Measurements from ENCODE around the gene FOXO3B.
"Not testable (repeated sequence)": the region's sequence is repeated elsewhere in the genome, so short reads cannot be mapped to it uniquely, and the experiment has no call there.

DNA sequence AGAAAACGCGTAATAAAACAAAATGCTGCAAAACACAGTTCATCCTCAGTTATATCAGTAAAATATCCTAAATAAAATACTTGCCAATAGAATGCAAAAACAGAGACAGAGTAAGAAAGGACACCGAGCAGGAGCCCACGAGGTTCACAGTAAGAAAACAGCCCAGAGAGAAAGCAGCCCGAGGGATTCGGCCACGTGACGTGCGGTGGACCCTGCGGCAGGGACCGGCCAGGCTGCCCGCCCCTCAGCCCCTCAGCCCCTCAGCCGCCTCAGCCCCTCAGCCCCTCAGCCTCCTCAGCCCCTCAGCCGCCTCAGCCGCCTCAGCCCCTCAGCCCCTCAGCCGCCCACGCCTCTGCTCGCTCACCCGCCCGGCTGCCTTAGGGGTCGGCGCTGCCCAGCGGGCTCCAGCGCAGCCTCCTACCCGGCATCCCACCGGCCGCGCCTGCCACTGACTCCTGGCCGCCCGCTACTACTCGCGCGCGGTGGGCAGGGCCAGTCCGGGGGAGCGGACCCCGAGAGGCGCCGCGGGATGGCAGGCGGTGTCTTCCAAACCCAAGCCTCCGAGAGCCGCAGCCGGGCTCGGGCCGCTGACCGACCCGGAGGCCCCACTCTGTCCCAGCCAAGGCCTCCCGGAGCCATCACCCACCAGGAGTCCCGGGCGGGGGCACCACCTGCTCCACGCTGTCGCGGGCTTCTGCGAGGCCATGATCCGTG lies 47.4 kb downstream of the FOXO3B start:
- TF ChIP-seq EZH2phosphoT487 (IDR thresholded peaks at IDR 0.05; ENCODE audit: insufficient read depth, low read depth); EZH2 (IDR thresholded peaks at IDR 0.05; ENCODE audit: insufficient read depth, poor library complexity, severe bottlenecking): not testable (repeated sequence)

All from GM23248 (cell line).